HG03135 (cell line): ENCODE data around the gene NBEA.
"Not testable (repeated sequence)": the region's sequence is repeated elsewhere in the genome, so short reads cannot be mapped to it uniquely, and the experiment has no call there.

Source experiments
- ATAC-seq: cut with Tn5 transposase; IDR thresholded peaks from one replicate; pipeline ENCODE4 v1.9.1; 2021; ENCODE audit warnings: mild to moderate bottlenecking, moderate library complexity; ENCODE audit not compliant: unreplicated experiment

NBEA gene

GRCh38 chr13:35378939-35379338 lies 436.9 kb downstream of the NBEA start:
- ATAC-seq, result no peak

DNA sequence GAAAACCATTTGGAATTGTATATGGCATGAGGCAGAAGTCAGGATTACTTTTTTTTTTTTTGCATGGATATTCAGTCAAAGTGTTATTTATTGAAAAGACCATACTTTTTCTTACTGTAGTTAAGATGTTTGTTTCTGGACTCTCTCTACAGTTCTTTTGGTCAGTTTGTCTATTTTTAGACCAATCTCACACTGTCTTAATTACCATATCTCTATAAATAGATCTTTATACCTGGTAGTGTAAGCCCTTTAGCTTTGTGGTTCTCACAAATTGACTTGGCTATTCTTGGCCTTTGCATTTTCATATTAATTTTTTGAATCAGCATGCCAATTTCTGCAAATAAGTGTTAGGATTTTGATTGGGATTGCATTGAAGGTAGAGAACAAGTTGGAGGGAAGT lies 437.6 kb downstream of the NBEA start:
- ATAC-seq, result no peak

GRCh38 chr13:35387682-35388250 lies 445.7 kb downstream of the NBEA start:
- no peak for ATAC-seq

GRCh38 chr13:35388441-35389355 lies 446.6 kb downstream of the NBEA start:
- ATAC-seq, result no peak

- ATAC-seq, result no peak
These were observed 447.5 kb downstream of the NBEA start for GRCh38 chr13:35389535-35389934.

- ATAC-seq, result no peak
These were observed 450.7 kb downstream of the NBEA start for GRCh38 chr13:35392768-35393167.

DNA sequence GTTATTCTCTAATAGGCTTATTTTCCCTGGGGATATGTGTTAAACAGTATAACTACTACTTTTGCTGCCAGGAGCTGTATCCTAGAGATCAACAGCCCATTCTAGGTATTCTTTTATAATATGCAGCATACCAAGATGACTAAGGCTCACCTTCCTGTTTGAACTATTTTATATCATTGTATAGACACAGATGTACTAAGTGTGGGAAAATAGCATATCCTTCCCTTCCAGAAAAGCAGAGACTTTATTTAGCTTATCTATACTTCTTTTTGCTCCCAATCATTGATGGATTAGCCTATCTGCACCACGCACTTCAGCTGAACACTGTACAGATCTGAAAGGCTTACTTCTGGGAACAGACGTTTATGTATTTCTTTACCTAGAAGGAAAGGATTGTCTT lies 451.8 kb downstream of the NBEA start:
- ATAC-seq, result no peak

DNA sequence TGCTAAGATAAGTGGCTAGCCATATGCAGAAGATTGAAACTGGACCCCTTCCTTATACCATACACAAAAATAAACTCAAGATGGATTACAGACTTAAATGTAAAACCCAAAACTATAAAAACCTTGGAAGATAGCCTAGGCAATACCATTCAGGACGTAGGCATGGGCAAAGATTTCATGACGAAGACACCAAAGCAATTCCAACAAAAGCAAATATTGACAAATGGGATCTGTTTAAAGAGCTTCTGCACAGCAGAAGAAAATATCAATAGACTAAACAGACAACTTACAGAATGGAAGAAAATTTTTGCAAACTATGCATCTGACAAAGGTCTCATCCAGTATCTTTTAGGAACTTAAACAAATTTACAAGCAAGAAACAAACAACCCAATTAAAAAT lies 466.2 kb downstream of the NBEA start:
- ATAC-seq, result not testable (repeated sequence)

GRCh38 chr13:35411059-35411744 lies 469.1 kb downstream of the NBEA start:
- no peak for ATAC-seq

GRCh38 chr13:35448465-35448864 lies 506.4 kb downstream of the NBEA start:
- no peak for ATAC-seq

GRCh38 chr13:35449821-35450220 lies 507.8 kb downstream of the NBEA start:
- ATAC-seq, result no peak

DNA sequence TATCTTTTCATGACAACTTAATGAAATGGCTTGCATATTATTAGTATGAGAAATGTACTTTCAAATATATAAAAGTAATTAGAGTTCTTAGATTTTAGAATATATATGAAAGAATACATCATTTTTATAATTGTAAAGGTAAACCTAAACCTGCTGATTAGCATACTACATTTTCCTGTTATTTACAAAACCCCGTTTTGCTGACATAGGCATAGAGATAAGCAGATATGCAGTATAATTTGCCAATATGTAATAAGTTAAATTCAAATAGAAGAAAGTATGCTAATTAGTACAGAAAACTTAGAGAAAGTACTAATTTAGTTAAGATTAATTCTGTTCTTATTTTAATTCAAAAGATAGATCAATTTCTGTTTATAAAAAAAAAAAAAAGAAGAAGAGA lies 513.0 kb downstream of the NBEA start:
- ATAC-seq, result no peak

GRCh38 chr13:35457258-35457657 lies 515.2 kb downstream of the NBEA start:
- no peak for ATAC-seq

DNA sequence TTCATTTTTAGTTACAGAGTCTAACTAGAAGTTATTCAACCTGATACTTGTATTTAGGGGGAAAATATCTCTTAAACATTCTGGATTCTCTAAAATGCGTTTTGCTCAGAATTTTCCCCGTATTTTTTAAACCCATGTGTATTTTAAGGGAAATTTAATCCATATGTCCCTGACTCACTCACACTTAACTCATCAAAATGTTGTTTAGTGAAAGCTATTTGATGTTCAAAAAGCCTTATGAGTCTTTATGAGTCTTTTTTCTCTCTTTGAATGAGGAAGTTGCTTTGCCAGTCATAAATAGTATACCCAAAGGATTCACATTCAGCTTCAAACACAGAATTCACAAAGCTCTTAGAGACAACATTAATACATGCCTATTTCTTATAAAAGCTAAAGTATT lies 518.0 kb downstream of the NBEA start:
- no peak for ATAC-seq

- ATAC-seq, result no peak
These were observed 523.3 kb downstream of the NBEA start for GRCh38 chr13:35465371-35465770.

- ATAC-seq, result no peak
These were observed 526.1 kb downstream of the NBEA start for GRCh38 chr13:35468195-35468594.

- ATAC-seq, result no peak
These were observed 527.9 kb downstream of the NBEA start for GRCh38 chr13:35469806-35470525.

DNA sequence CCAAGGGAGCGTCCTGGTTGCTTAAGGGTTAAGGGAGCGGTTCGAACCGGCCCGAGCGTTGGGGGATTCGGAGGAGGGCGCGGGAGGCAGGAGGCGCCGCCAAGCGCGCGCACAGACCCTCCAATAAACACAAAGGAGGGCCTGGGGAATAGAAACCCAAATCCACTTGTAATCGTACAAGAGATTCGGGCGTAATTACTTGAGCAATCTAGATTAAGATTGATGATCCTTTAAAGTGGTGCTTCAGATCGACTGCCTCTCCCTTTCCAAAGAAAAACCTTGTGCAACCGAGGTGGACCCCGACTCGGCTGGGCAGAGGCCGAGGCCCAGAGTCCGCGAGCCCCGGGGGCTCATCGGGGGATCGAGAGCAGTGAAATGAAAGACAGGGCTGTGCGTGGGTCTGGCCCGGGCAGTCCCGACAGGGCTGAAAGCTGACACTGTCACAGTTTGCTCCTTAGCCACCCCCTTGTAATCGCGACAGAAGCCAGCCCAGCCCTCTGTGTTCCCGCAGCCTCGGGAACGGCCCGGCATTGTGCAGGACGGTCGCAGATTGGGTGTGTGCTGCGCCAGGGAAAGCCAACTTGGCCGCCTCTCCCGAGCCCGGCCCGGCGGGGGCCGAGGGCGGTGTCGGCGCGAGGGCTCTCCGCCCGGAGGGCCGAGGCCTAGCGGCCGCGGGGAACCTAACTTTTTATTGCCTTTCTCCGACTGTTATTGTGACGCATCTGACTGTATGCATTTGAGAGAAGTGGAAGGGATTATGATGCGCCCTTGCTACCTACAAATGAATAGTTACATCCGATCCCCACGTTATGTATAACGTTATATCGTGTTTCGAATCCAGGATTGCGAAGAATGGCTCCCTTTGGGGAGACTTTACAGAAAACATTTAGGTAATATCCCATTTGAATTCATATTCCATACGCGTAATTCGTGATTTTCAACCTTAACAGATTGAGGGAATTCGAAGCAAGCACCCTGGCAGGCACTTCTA lies 528.9 kb downstream of the NBEA start:
- no peak for ATAC-seq

GRCh38 chr13:35471706-35472322 lies 529.7 kb downstream of the NBEA start:
- no peak for ATAC-seq
